Caco-2 (cell line): ENCODE results near the gene GSG1L. TPM values are rescaled to one million over a fixed set of nuclear protein-coding genes. Genes with fewer than 3 reads are reported as not detected.

ENCODE experiments used
- BruUV-seq: library from RNA; stranded (reverse); fragments of 400-500 nt; replicated peaks from 2 replicates; lab custom pipeline; 2021; lab: Mats Ljungman, UMichigan
- CTCF ChIA-PET: fragments of 300-600 bp; sonication (Branson Sonifier 250); formaldehyde crosslinking; loops from one replicate; lab custom pipeline; 2022; ENCODE audit warnings: antibody characterized with exemption; lab: Charles Lee
- POLR2A ChIA-PET: fragments of 300-600 bp; sonication (Branson Sonifier 250); formaldehyde crosslinking; loops from one replicate; lab custom pipeline; 2022; ENCODE audit warnings: antibody characterized with exemption; lab: Charles Lee
- DNase-seq, 2 experiments: peaks; one replicate each; pipeline versions ENCODE4 v3.0.0 to v3.0.0-alpha.2; 2020 to 2022
- H3K27me3 ChIP-seq: replicated peaks from 2 replicates; pipeline ENCODE4 v1.6.0; 2011; ENCODE audit warnings: low read length; ENCODE audit not compliant: control insufficient read depth, insufficient read depth
- H3K36me3 ChIP-seq: 2 replicates; pipeline ENCODE4 v1.5.1; 2011; ENCODE audit warnings: low read length; ENCODE audit not compliant: control insufficient read depth, insufficient read depth
- H3K4me1 ChIP-seq: fragments of 250-450 bp; sonication (Bioruptor Pico); 2 replicates; pipeline ENCODE4 v1.5.1; 2020; ENCODE audit warnings: mild to moderate bottlenecking
- H3K4me3 ChIP-seq: 2 replicates; pipeline ENCODE4 v1.5.1; 2011; ENCODE audit warnings: low read depth, mild to moderate bottlenecking, control low read depth, low read length
- H3K9me3 ChIP-seq: fragments of 250-450 bp; sonication (Bioruptor Pico); 2 replicates; pipeline ENCODE4 v1.5.1; 2020; ENCODE audit warnings: mild to moderate bottlenecking, moderate library complexity
- H3K27ac Mint-ChIP-seq: one replicate; pipeline ENCODE4 v1.8.0; 2022; ENCODE audit warnings: mixed read lengths; ENCODE audit not compliant: unreplicated experiment
- H3K27me3 Mint-ChIP-seq: one replicate; pipeline ENCODE4 v1.8.0; 2022; ENCODE audit warnings: mixed read lengths; ENCODE audit not compliant: insufficient read depth, unreplicated experiment
- H3K36me3 Mint-ChIP-seq: one replicate; pipeline ENCODE4 v1.8.0; 2022; ENCODE audit warnings: mild to moderate bottlenecking, mixed read lengths; ENCODE audit not compliant: insufficient read depth, unreplicated experiment
- H3K4me1 Mint-ChIP-seq: one replicate; pipeline ENCODE4 v1.8.0; 2022; ENCODE audit warnings: low read depth, mixed read lengths; ENCODE audit not compliant: unreplicated experiment
- H3K4me3 Mint-ChIP-seq: one replicate; pipeline ENCODE4 v1.8.0; 2022; ENCODE audit warnings: mild to moderate bottlenecking, moderate library complexity, mixed read lengths; ENCODE audit not compliant: unreplicated experiment
- H3K9me3 Mint-ChIP-seq: one replicate; pipeline ENCODE4 v1.8.0; 2022; ENCODE audit warnings: mixed read lengths; ENCODE audit not compliant: unreplicated experiment
- intact Hi-C: fragments of 100-400 bp; cut with micrococcal nuclease; formaldehyde crosslinking; loops from one replicate; pipeline ENCODE4 v1.10.0; 2022; ENCODE audit not compliant: unreplicated experiment
- total RNA-seq: library from RNA; stranded (reverse); gene quantifications from 2 replicates; pipeline ENCODE4 v1.2.3, GENCODE V29; 2022
- TF ChIP-seq, protein P1 (sequence below), 2 experiments: fragments of 200-600 bp in 1 of 2; IDR thresholded peaks; 1 replicate in 1 of 2; 2 replicates in 1 of 2; pipeline versions ENCODE4 v1.5.1 to v1.8.0; 2011 to 2022; ENCODE audit warnings: antibody characterized with exemption in 1 of 2, control low read depth in 1 of 2, inconsistent platforms in 1 of 2, low read depth in 1 of 2, low read length in 1 of 2, mild to moderate bottlenecking in 1 of 2, moderate library complexity in 1 of 2; ENCODE audit not compliant: insufficient read depth in 1 of 2, severe bottlenecking in 1 of 2, unreplicated experiment in 1 of 2

The GSG1L gene
- total RNA-seq, 1 experiment from 2014 or later: not detected

- no peak overlapping the region for H3K4me3 ChIP-seq
- no peaks in the 10 kb centered on the region for H3K4me1 ChIP-seq
- no peaks in the 10 kb centered on the region for H3K9me3 ChIP-seq
- Mint-ChIP-seq H3K36me3 (no peaks in the 10 kb centered on the region), H3K27ac (no peak overlapping the region), H3K27me3 (peaks cover 12% of the 10 kb centered on the region), H3K4me1 (no peaks in the 10 kb centered on the region), H3K4me3 (no peak overlapping the region), H3K9me3 (no peaks in the 10 kb centered on the region)
- no peaks in the 10 kb centered on the region for H3K27me3 ChIP-seq
- intact Hi-C loops: no loop called here
- CTCF ChIA-PET: no interaction called here
- TF ChIP-seq, protein P1, sequence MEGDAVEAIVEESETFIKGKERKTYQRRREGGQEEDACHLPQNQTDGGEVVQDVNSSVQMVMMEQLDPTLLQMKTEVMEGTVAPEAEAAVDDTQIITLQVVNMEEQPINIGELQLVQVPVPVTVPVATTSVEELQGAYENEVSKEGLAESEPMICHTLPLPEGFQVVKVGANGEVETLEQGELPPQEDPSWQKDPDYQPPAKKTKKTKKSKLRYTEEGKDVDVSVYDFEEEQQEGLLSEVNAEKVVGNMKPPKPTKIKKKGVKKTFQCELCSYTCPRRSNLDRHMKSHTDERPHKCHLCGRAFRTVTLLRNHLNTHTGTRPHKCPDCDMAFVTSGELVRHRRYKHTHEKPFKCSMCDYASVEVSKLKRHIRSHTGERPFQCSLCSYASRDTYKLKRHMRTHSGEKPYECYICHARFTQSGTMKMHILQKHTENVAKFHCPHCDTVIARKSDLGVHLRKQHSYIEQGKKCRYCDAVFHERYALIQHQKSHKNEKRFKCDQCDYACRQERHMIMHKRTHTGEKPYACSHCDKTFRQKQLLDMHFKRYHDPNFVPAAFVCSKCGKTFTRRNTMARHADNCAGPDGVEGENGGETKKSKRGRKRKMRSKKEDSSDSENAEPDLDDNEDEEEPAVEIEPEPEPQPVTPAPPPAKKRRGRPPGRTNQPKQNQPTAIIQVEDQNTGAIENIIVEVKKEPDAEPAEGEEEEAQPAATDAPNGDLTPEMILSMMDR (IDR thresholded peaks at IDR 0.05; ENCODE audit: insufficient read depth in 1 of 2, low read depth in 1 of 2, low read length in 1 of 2, severe bottlenecking in 1 of 2, unreplicated experiment in 1 of 2): no peak
- no peaks in the 10 kb centered on the region for H3K36me3 ChIP-seq
- POLR2A ChIA-PET: no interaction called here
- no peak for DNase-seq
- BruUV-seq: no TSS peak
Measured at GRCh38 chr16:28038409-28038808, 25.1 kb downstream of the GSG1L start.

DNA sequence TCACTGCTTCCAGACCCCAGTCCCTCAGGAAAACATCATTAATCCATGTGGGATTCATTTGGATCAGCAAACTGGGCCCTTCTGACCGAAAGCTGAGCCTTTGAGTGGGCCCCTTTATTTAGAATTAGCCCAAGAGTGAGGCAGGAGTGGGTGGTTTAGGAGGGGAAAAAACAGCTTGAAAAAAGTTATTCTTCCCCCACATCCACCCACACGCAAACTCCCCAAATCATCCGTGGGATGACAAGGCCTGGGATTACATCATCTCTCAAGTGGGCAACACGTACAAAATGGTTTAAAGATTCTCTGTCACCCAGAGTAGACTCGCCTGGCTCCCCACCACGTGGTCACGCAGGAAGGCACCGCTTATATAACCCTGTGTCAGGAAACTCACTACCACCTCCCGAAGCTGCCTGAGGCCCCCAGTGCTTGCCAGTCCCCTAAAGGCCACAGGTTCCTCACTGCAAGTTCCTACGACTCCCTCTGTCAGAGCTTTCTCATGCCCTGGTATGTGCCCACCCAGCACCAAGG is 27.6 kb downstream of the GSG1L start:
- Histone ChIP-seq H3K9me3 (no peaks in the 10 kb centered on the region), H3K4me3 (no peak overlapping the region), H3K27me3 (no peaks in the 10 kb centered on the region), H3K36me3 (no peaks in the 10 kb centered on the region), H3K4me1 (no peaks in the 10 kb centered on the region)
- POLR2A ChIA-PET: no interaction called here
- H3K4me1 Mint-ChIP-seq: no peaks in the 10 kb centered on the region
- CTCF ChIA-PET: no interaction called here
- H3K27ac Mint-ChIP-seq: no peak overlapping the region
- intact Hi-C loops: no loop called here
- no peak overlapping the region for H3K4me3 Mint-ChIP-seq
- no TSS peak for BruUV-seq
- H3K9me3 Mint-ChIP-seq: no peaks in the 10 kb centered on the region
- TF ChIP-seq, protein P1 (IDR thresholded peaks at IDR 0.05; ENCODE audit: insufficient read depth in 1 of 2, low read depth in 1 of 2, low read length in 1 of 2, severe bottlenecking in 1 of 2, unreplicated experiment in 1 of 2): no peak
- H3K36me3 Mint-ChIP-seq: no peaks in the 10 kb centered on the region
- DNase-seq: no peak
- peaks cover 8% of the 10 kb centered on the region for H3K27me3 Mint-ChIP-seq

- CTCF ChIA-PET: no interaction called here
- no peak overlapping the region for H3K27ac Mint-ChIP-seq
Measured at GRCh38 chr16:28033870-28034269, 29.6 kb downstream of the GSG1L start.

More at GRCh38 chr16:28033870-28034269, 29.6 kb downstream of the GSG1L start:
- Histone ChIP-seq H3K4me1 (no peaks in the 10 kb centered on the region), H3K4me3 (no peak overlapping the region), H3K9me3 (no peaks in the 10 kb centered on the region), H3K36me3 (no peaks in the 10 kb centered on the region), H3K27me3 (no peaks in the 10 kb centered on the region)
- TF ChIP-seq, protein P1 (IDR thresholded peaks at IDR 0.05; ENCODE audit: insufficient read depth in 1 of 2, low read depth in 1 of 2, low read length in 1 of 2, severe bottlenecking in 1 of 2, unreplicated experiment in 1 of 2): no peak
- Mint-ChIP-seq H3K4me3 (no peak overlapping the region), H3K36me3 (no peaks in the 10 kb centered on the region), H3K9me3 (no peaks in the 10 kb centered on the region), H3K27me3 (peaks cover 14% of the 10 kb centered on the region), H3K4me1 (no peaks in the 10 kb centered on the region)
- BruUV-seq: no TSS peak
- DNase-seq: no peak
- intact Hi-C loops: no loop called here
- POLR2A ChIA-PET: no interaction called here
